GM12873 (cell line): ENCODE measurements around the gene SIGLEC5.

Experiments
- TF ChIP-seq, protein P1 (sequence below): IDR thresholded peaks from 2 replicates; pipeline ENCODE4 v1.5.1; 2012; ENCODE audit warnings: low read depth, mild to moderate bottlenecking, moderate library complexity, low read length, control low read depth; ENCODE audit not compliant: insufficient read depth; ENCODE audit errors: missing control alignments

The SIGLEC5 gene

DNA sequence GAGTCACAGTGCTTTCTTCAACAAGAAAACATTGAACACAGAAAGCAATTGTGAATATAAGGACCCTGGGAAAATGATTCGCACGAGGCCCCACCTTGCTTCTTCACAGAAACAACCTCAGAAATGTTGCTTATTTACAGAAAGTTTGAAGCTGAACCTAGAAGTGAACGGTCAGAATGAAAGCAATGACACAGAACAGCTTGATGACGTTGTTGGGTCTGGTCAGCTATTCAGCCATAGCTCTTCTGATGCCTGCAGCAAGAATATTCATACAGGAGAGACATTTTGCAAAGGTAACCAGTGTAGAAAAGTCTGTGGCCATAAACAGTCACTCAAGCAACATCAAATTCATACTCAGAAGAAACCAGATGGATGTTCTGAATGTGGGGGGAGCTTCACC, 43.4 kb downstream of the SIGLEC5 start:
- TF ChIP-seq, protein P1, sequence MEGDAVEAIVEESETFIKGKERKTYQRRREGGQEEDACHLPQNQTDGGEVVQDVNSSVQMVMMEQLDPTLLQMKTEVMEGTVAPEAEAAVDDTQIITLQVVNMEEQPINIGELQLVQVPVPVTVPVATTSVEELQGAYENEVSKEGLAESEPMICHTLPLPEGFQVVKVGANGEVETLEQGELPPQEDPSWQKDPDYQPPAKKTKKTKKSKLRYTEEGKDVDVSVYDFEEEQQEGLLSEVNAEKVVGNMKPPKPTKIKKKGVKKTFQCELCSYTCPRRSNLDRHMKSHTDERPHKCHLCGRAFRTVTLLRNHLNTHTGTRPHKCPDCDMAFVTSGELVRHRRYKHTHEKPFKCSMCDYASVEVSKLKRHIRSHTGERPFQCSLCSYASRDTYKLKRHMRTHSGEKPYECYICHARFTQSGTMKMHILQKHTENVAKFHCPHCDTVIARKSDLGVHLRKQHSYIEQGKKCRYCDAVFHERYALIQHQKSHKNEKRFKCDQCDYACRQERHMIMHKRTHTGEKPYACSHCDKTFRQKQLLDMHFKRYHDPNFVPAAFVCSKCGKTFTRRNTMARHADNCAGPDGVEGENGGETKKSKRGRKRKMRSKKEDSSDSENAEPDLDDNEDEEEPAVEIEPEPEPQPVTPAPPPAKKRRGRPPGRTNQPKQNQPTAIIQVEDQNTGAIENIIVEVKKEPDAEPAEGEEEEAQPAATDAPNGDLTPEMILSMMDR: no peak

DNA sequence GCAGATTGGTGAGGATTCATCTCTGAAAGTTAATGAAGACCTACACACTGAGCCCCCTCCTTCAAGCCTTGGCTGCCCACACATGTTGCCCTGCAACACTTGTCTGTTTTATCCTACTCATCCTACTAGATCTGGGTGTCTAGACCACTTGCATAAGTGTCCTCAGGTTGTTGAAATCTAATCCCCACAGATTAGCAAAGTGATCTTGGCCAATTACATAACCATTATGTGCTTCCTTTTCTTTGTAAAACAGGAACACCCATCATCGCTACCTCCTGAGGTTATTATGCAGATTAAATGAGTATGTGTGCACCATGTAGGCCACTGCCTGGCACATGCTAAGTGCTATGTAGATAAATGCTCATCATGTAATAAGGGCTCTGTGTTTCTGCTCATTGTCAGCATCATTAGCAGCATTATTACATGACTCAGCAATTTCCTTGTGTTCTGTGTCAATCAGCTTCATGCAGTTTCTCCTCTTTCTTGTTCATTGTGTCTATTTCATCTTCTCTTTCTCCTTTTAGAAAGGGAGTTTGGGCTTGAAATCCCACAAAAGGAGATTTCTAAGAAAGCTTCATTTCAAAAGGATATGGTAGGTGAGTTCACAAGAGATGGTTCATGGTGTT, 44.0 kb downstream of the SIGLEC5 start:
- TF ChIP-seq, protein P1: no peak

DNA sequence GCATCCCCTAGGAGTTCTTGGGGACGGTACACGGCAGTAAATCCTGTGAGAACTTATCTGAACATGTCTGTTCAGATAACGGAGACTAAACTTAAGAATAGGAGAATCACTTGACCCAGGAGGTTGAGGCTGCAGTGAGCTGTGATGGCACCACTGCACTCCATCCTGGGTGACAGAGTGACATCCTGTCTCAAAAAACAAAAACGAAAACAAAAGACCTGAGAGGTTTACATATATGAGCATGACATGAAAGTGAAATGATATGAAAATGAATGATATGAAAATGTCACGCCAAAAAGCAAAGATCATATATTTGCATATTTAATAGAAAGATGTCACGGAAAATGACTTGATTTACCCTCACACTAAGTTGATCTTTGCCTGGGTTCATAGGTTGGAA, 53.4 kb downstream of the SIGLEC5 start:
- TF ChIP-seq, protein P1: no peak

DNA sequence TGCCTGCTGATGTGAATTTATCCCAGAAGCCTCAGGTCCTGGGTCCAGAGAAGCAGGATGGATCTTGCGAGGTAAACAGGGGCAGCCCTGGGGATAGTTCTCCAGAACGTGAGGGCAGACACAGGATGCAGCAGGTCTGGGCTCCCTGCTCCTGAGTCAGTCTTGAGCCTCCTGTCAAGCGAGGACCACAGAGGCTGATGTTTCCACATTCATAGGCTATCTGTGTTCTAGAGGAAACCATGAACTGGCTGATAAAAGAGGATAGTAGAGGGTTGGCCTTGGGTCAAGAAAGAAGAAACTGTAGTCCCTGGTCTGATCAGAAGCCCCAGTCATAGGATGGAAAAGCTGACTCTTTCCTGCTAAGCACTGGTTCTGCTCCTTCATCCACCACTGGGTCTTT, 56.9 kb downstream of the SIGLEC5 start:
- TF ChIP-seq, protein P1: no peak

DNA sequence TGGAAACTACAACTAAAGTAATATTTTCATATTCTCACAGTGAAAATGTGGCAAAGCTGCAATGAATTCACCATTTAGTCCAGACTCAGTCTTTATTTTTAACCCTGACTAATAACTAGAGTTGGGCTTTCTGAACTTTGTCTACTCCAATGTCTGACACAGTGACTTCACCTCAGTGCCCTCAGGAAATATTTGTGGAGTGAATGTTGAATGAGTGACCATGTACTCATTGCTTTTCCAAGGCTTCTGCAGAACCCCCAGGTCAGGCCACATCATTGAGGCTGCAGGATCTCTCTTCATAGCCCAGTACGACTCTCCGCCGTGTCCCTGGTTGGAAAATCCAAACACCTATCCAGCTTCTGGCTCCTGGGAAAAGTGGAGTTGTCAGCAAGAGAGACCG, 57.3 kb downstream of the SIGLEC5 start:
- TF ChIP-seq, protein P1: no peak

DNA sequence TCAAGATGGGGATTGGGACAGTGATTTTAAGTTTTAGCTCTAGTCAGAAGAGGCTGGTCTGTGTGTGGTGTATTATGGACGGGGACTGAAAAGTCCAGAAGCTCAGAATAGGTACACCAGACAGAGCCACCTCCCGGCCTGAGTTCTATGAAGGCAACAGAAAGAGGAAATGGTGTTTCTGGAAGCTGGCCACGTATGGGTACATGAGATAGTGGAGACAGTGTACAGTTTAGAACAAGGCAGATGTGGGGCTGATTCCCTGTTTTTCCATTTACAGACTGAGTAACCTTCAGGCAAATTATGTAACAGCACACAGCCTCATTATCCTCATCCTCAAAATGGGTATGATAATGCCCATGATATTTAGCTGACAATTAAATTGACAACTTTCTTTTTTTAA, 57.8 kb downstream of the SIGLEC5 start:
- TF ChIP-seq, protein P1: no peak

DNA sequence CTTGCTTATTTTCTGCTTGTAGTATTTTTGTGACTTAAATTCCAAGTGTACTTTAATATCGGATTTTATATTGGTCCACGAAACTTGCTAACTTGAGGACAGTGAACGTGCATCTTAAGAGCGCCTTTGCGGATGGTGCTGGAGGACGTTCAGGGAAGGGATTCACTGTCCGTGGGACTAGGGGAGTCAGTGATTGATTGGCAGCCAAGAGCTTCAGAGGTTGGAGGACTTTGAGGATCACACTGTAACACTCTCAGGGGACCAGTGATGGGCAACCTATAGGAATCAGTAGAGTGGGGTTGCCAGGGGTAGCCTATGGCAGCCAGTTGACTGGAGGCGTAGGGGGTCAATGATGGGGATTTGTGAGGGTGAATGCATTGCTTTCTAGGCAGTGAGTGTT, 58.6 kb downstream of the SIGLEC5 start:
- TF ChIP-seq, protein P1: no peak
